Calu3 (cell line): ENCODE measurements around the gene ALOX12B. TPM values are rescaled to one million over a fixed set of nuclear protein-coding genes. Genes with fewer than 3 reads are reported as not detected.

Experiments
- BruUV-seq: library from RNA; stranded (reverse); fragments of 400-500 nt; replicated peaks from 2 replicates; lab custom pipeline; 2021; lab: Mats Ljungman, UMichigan
- CTCF ChIA-PET: fragments of 300-600 bp; sonication (Branson Sonifier 250); formaldehyde crosslinking; loops from one replicate; lab custom pipeline; 2022; ENCODE audit warnings: antibody characterized with exemption; lab: Charles Lee
- DNase-seq: peaks from one replicate; pipeline ENCODE4 v3.0.0; 2022
- H3K27ac Mint-ChIP-seq: one replicate; pipeline ENCODE4 v1.8.0; 2022; ENCODE audit warnings: mixed read lengths; ENCODE audit not compliant: unreplicated experiment
- H3K27me3 Mint-ChIP-seq: one replicate; pipeline ENCODE4 v1.8.0; 2022; ENCODE audit warnings: mixed read lengths; ENCODE audit not compliant: unreplicated experiment
- H3K36me3 Mint-ChIP-seq: one replicate; pipeline ENCODE4 v1.8.0; 2022; ENCODE audit warnings: mild to moderate bottlenecking, moderate library complexity, mixed read lengths; ENCODE audit not compliant: insufficient read depth, unreplicated experiment
- H3K4me1 Mint-ChIP-seq: one replicate; pipeline ENCODE4 v1.8.0; 2022; ENCODE audit warnings: mild to moderate bottlenecking, low read depth, mixed read lengths; ENCODE audit not compliant: unreplicated experiment
- H3K4me3 Mint-ChIP-seq: one replicate; pipeline ENCODE4 v1.8.0; 2022; ENCODE audit warnings: mild to moderate bottlenecking, low read depth, moderate library complexity, mixed read lengths; ENCODE audit not compliant: unreplicated experiment
- H3K9me3 Mint-ChIP-seq: one replicate; pipeline ENCODE4 v1.8.0; 2022; ENCODE audit warnings: low read depth, mixed read lengths; ENCODE audit not compliant: unreplicated experiment
- CTCF ChIP-seq: fragments of 200-600 bp; IDR thresholded peaks from one replicate; pipeline ENCODE4 v1.8.0; 2022; ENCODE audit warnings: antibody characterized with exemption; ENCODE audit not compliant: unreplicated experiment
- intact Hi-C: fragments of 100-400 bp; cut with micrococcal nuclease; formaldehyde crosslinking; loops from one replicate; pipeline ENCODE4 v1.10.0; 2022; ENCODE audit not compliant: unreplicated experiment
- total RNA-seq: library from RNA; stranded (reverse); gene quantifications from 2 replicates; pipeline ENCODE4 v1.2.3, GENCODE V29; 2022

ALOX12B gene
- total RNA-seq, 1 experiment from 2014 or later = not detected

DNA sequence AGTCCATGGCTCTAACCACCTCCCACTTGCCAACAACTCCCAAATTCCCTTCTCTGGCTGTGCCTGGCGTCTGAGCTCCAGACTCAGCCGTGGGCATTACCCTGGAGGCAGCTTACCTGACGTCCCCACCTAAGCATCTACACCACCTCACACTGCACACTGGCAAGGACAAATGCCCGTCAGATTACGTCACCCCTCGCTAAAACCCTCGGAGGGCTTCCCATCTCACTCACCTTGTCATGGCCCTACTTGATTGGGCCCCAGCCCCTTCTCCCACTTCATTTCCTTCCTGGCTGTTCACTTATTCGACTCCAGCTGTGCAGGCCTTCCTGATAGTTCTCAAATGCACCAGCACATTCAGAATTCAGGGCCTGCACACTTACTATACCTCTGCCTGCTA, 17.4 kb upstream of the ALOX12B start:
- H3K4me1 Mint-ChIP-seq = peaks cover 31% of the 10 kb centered on the region
- H3K9me3 Mint-ChIP-seq = no peaks in the 10 kb centered on the region
- TF ChIP-seq CTCF = no peak
- no peak overlapping the region for H3K27ac Mint-ChIP-seq
- H3K4me3 Mint-ChIP-seq = no peak overlapping the region
- BruUV-seq = no TSS peak
- H3K27me3 Mint-ChIP-seq = no peaks in the 10 kb centered on the region
- no peak for DNase-seq
- H3K36me3 Mint-ChIP-seq = no peaks in the 10 kb centered on the region
- CTCF ChIA-PET = no interaction called here
- intact Hi-C loops = no loop called here

GRCh38 chr17:8103549-8103948, 16.0 kb upstream of the ALOX12B start:
- Mint-ChIP-seq H3K4me3 (no peak overlapping the region), H3K36me3 (no peaks in the 10 kb centered on the region), H3K9me3 (no peaks in the 10 kb centered on the region), H3K27me3 (no peaks in the 10 kb centered on the region), H3K27ac (no peak overlapping the region), H3K4me1 (peaks cover 31% of the 10 kb centered on the region)
- intact Hi-C loops = no loop called here
- TF ChIP-seq CTCF = no peak
- CTCF ChIA-PET = no interaction called here
- DNase-seq = no peak
- BruUV-seq = no TSS peak

DNA sequence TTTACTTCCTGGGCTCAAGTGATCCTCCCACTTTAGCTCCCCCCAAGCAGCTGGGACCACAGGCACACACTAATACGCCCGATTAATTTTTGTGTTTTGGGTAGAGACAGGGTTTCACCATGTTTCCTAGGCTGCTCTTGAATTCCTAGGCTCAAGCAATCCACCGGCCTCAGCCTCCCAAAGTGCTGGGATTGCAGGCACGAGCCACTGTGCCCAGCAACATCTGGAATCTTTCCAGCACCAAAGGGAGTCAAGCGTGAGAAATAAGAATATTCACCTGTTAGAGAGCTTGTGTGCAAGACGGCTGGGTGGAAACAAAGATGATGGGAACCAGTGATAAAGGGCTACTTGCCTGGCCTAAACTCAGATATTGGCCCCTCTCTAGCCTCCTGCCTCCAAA, 14.2 kb upstream of the ALOX12B start:
- intact Hi-C loops = no loop called here
- no peaks in the 10 kb centered on the region for H3K36me3 Mint-ChIP-seq
- no peak for TF ChIP-seq CTCF
- H3K27ac Mint-ChIP-seq = no peak overlapping the region
- no peak for DNase-seq
- peaks cover 13% of the 10 kb centered on the region for H3K27me3 Mint-ChIP-seq
- BruUV-seq = no TSS peak
- H3K9me3 Mint-ChIP-seq = no peaks in the 10 kb centered on the region
- peaks cover 19% of the 10 kb centered on the region for H3K4me1 Mint-ChIP-seq
- CTCF ChIA-PET = interaction anchor here (0.7 kb wide), 1 partner anchor 667 kb away, joined by 3 read pairs; no protein-coding TSS in a partner anchor
- no peak overlapping the region for H3K4me3 Mint-ChIP-seq

GRCh38 chr17:8100763-8101162, 13.2 kb upstream of the ALOX12B start:
- peaks cover 9% of the 10 kb centered on the region for H3K4me1 Mint-ChIP-seq
- BruUV-seq = no TSS peak
- no peak for TF ChIP-seq CTCF
- DNase-seq = no peak
- H3K4me3 Mint-ChIP-seq = no peak overlapping the region
- H3K36me3 Mint-ChIP-seq = peaks cover 5% of the 10 kb centered on the region
- intact Hi-C loops = no loop called here
- peaks cover 23% of the 10 kb centered on the region for H3K27me3 Mint-ChIP-seq
- H3K9me3 Mint-ChIP-seq = no peaks in the 10 kb centered on the region
- CTCF ChIA-PET = interaction anchor here (1.2 kb wide), 1 partner anchor 10 kb away, joined by 3 read pairs; no protein-coding TSS in a partner anchor
- no peak overlapping the region for H3K27ac Mint-ChIP-seq
